HepG2 (cell line): ENCODE data around the gene PRSS48. TPM values are rescaled to one million over a fixed set of nuclear protein-coding genes. Genes with fewer than 3 reads are reported as not detected.
A peak's percentile ranks its signal among the peaks of the same experiment; 100 is the strongest.

Source experiments
- CBX5 ChIP-seq: sonication (generic); formaldehyde crosslinking; IDR thresholded peaks from 2 replicates; pipeline ENCODE4 v1.4.0; 2020; ENCODE audit warnings: missing genetic modification reagents, borderline replicate concordance
- FOXK2 ChIP-seq: fragments of 450-650 bp; IDR thresholded peaks from 2 replicates; pipeline ENCODE4 v1.6.1; 2016
- HMG20A ChIP-seq: IDR thresholded peaks from 2 replicates; pipeline ENCODE4 v1.6.1; 2016; ENCODE audit warnings: borderline replicate concordance
- HNRNPUL1 ChIP-seq: fragments of 200-400 bp; formaldehyde crosslinking; IDR thresholded peaks from 2 replicates; pipeline ENCODE4 v1.6.1; 2017; ENCODE audit warnings: low read depth, mild to moderate bottlenecking, low read length, moderate library complexity
- KDM1A ChIP-seq: IDR thresholded peaks from 2 replicates; pipeline ENCODE4 v1.6.1; 2016; ENCODE audit warnings: missing compliant biosample characterization
- KLF13 ChIP-seq: sonication (generic); formaldehyde crosslinking; IDR thresholded peaks from 2 replicates; pipeline ENCODE4 v1.4.0; 2020; ENCODE audit warnings: mild to moderate bottlenecking, missing genetic modification reagents
- MAF1 ChIP-seq: sonication (generic); formaldehyde crosslinking; IDR thresholded peaks from 2 replicates; pipeline ENCODE4 v1.5.0; 2020; ENCODE audit warnings: missing genetic modification reagents, borderline replicate concordance
- MED1 ChIP-seq: sonication (generic); formaldehyde crosslinking; IDR thresholded peaks from 2 replicates; pipeline ENCODE4 v1.4.0; 2020; ENCODE audit warnings: missing genetic modification reagents
- MEF2D ChIP-seq: sonication (generic); formaldehyde crosslinking; IDR thresholded peaks from 2 replicates; pipeline ENCODE4 v1.5.1; 2020; ENCODE audit warnings: mild to moderate bottlenecking, missing genetic modification reagents
- NPAS2 ChIP-seq: sonication (generic); formaldehyde crosslinking; IDR thresholded peaks from 2 replicates; pipeline ENCODE4 v1.8.0; 2022; ENCODE audit warnings: mild to moderate bottlenecking, missing genetic modification reagents, borderline replicate concordance
- PHF20 ChIP-seq: sonication (generic); formaldehyde crosslinking; IDR thresholded peaks from 2 replicates; pipeline ENCODE4 v1.5.0; 2020; ENCODE audit warnings: mild to moderate bottlenecking, missing genetic modification reagents
- PTBP1 ChIP-seq: fragments of 200-400 bp; formaldehyde crosslinking; IDR thresholded peaks from 2 replicates; pipeline ENCODE4 v1.6.1; 2018; ENCODE audit warnings: low read length, low read depth; ENCODE audit not compliant: poor library complexity, severe bottlenecking
- SIN3A ChIP-seq: IDR thresholded peaks from 2 replicates; pipeline ENCODE4 v1.6.1; 2011; ENCODE audit warnings: low read depth, mild to moderate bottlenecking, control low read depth, low read length, borderline replicate concordance
- SSRP1 ChIP-seq: IDR thresholded peaks from 2 replicates; pipeline ENCODE4 v1.6.1; 2016; ENCODE audit warnings: control low read depth
- TBX2 ChIP-seq: sonication (generic); formaldehyde crosslinking; IDR thresholded peaks from 2 replicates; pipeline ENCODE4 v1.5.0; 2020; ENCODE audit warnings: missing genetic modification reagents, mild to moderate bottlenecking, borderline replicate concordance
- ZNF234 ChIP-seq: sonication (generic); formaldehyde crosslinking; conservative IDR thresholded peaks from 2 replicates; pipeline ENCODE4 v1.5.1; 2020; ENCODE audit warnings: mild to moderate bottlenecking, missing genetic modification reagents
- ZNF703 ChIP-seq: sonication (generic); formaldehyde crosslinking; IDR thresholded peaks from 2 replicates; pipeline ENCODE4 v1.5.1; 2020; ENCODE audit warnings: missing genetic modification reagents, mild to moderate bottlenecking, moderate library complexity, borderline replicate concordance
- polyA plus RNA-seq, 8 experiments: library from polyadenylated mRNA; depleted of rRNA in 3 of 8; stranded (reverse) in 7 of 8; unstranded in 1 of 8; fragments of >200 nt; fragmentation: Illumina TruSeq in 4 of 8; extraction: Trizol in 4 of 8; gene quantifications; 2 replicates each; pipeline versions ENCODE4 v1.2.1 to v1.2.3, GENCODE V29; 2011 to 2016; ENCODE audit warnings: low read depth in 4 of 8, missing spikeins in 1 of 8, mixed read lengths in 1 of 8; ENCODE audit not compliant: insufficient read depth in 1 of 8
- total RNA-seq, 5 experiments: library from RNA; depleted of rRNA; stranded (reverse); fragments of >200 nt; fragmentation: Illumina TruSeq; extraction: Trizol; gene quantifications; 2 replicates each; pipeline ENCODE4 v1.2.3, GENCODE V29; 2016; ENCODE audit warnings: low read depth in 1 of 5
- TF ChIP-seq, protein P1 (sequence below): IDR thresholded peaks from 2 replicates; pipeline ENCODE4 v1.6.1; 2016; ENCODE audit warnings: mild to moderate bottlenecking, missing biosample characterization, missing genetic modification reagents
- TF ChIP-seq, protein P2 (sequence below): sonication (generic); formaldehyde crosslinking; IDR thresholded peaks from 2 replicates; pipeline ENCODE4 v1.8.1; 2022; ENCODE audit warnings: low read depth, mild to moderate bottlenecking, missing genetic modification reagents
- TF ChIP-seq, protein P3 (sequence below): sonication (generic); formaldehyde crosslinking; IDR thresholded peaks from 2 replicates; pipeline ENCODE4 v1.4.0; 2020; ENCODE audit warnings: low read depth, mild to moderate bottlenecking, missing genetic modification reagents
- TF ChIP-seq, protein P4 (sequence below): sonication (generic); formaldehyde crosslinking; conservative IDR thresholded peaks from 2 replicates; pipeline ENCODE4 v1.4.0; 2020; ENCODE audit warnings: missing genetic modification reagents
- TF ChIP-seq, protein P5 (sequence below): sonication (generic); formaldehyde crosslinking; IDR thresholded peaks from 2 replicates; pipeline ENCODE4 v1.4.0; 2020; ENCODE audit warnings: missing genetic modification reagents

Gene PRSS48
- total and polyA plus RNA-seq, 2 of the 13 experiments (the other 11 are each of a cell fraction or from before 2014, with no cell fraction given) = not detected

DNA sequence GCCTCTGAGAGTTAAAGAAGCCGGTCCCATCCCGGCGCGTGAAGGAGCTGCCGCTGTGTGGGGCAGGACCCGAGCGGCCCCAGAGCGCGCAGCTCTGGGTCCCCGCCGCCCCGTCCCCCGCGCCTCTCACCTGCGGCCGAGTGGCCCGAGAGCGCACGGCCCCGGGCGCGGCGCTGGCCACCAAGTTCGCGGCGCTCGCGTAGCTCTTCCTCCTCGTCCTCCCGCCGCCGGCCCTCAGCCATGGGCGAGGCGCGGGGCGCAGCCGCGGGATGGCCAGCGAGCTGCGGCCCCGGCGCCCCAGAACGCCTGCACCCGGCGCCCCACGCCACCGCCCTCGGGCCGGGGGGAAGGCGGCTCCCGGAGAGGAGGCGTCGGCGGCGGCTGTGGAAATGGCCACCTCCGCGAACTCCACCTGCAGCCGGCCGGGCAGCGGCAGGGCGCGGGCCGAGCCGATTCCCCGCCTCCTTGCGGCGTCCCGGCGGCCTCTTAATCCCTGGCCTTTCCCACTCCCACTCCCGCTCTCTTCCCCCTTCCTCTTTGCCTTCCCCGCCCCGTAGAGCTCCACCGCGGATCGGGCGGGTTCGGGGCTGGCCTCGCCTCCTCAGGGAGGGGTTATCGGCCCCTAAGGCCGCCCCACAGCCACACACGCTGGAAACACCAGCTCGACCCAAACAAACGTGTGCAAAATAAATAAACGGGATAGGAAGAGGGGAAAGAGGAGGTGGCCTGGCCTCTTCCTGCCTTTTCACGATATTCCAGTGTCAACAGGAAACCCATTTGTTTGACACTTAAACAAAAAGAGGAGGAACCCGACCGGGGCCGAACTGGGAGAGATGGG lies 48.4 kb downstream of the PRSS48 start, which contains the start of gene SH3D19 (continued):
- TF ChIP-seq, protein P1, sequence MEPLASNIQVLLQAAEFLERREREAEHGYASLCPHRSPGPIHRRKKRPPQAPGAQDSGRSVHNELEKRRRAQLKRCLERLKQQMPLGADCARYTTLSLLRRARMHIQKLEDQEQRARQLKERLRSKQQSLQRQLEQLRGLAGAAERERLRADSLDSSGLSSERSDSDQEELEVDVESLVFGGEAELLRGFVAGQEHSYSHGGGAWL (CRISPR knock-in tag) = peak; percentile 44; the same call in 1 of the 2 replicates
- no peak for TF ChIP-seq PTBP1
- TF ChIP-seq ZNF234 = 0 out of 2 replicates have a peak, but pooled peaks have one; percentile 43
- peak; percentile 59; the same call in 1 of the 2 replicates for TF ChIP-seq SIN3A
- no peak for TF ChIP-seq KLF13 (CRISPR knock-in tag)
- TF ChIP-seq ZNF703 = 0 out of 2 replicates have a peak, but pooled peaks have one; percentile 91
- TF ChIP-seq, protein P2, sequence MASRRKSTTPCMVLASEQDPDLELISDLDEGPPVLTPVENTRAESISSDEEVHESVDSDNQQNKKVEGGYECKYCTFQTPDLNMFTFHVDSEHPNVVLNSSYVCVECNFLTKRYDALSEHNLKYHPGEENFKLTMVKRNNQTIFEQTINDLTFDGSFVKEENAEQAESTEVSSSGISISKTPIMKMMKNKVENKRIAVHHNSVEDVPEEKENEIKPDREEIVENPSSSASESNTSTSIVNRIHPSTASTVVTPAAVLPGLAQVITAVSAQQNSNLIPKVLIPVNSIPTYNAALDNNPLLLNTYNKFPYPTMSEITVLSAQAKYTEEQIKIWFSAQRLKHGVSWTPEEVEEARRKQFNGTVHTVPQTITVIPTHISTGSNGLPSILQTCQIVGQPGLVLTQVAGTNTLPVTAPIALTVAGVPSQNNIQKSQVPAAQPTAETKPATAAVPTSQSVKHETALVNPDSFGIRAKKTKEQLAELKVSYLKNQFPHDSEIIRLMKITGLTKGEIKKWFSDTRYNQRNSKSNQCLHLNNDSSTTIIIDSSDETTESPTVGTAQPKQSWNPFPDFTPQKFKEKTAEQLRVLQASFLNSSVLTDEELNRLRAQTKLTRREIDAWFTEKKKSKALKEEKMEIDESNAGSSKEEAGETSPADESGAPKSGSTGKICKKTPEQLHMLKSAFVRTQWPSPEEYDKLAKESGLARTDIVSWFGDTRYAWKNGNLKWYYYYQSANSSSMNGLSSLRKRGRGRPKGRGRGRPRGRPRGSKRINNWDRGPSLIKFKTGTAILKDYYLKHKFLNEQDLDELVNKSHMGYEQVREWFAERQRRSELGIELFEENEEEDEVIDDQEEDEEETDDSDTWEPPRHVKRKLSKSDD (CRISPR knock-in tag) = peak; percentile 10; the same call in 1 of the 2 replicates
- peak; percentile 29; the same call in 1 of the 2 replicates for TF ChIP-seq PHF20 (CRISPR knock-in tag)
- 0 out of 2 replicates have a peak, but pooled peaks have one; percentile 74 for TF ChIP-seq SSRP1 (CRISPR knock-in tag)
- peak; percentile 82; the same call in 1 of the 2 replicates for TF ChIP-seq HMG20A
- TF ChIP-seq, protein P3, sequence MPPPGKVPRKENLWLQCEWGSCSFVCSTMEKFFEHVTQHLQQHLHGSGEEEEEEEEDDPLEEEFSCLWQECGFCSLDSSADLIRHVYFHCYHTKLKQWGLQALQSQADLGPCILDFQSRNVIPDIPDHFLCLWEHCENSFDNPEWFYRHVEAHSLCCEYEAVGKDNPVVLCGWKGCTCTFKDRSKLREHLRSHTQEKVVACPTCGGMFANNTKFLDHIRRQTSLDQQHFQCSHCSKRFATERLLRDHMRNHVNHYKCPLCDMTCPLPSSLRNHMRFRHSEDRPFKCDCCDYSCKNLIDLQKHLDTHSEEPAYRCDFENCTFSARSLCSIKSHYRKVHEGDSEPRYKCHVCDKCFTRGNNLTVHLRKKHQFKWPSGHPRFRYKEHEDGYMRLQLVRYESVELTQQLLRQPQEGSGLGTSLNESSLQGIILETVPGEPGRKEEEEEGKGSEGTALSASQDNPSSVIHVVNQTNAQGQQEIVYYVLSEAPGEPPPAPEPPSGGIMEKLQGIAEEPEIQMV (CRISPR knock-in tag) = no peak
- peak; percentile 78; the same call in 1 of the 2 replicates for TF ChIP-seq CBX5 (CRISPR knock-in tag)
- TF ChIP-seq FOXK2 = peak; percentile 91
- TF ChIP-seq, protein P4, sequence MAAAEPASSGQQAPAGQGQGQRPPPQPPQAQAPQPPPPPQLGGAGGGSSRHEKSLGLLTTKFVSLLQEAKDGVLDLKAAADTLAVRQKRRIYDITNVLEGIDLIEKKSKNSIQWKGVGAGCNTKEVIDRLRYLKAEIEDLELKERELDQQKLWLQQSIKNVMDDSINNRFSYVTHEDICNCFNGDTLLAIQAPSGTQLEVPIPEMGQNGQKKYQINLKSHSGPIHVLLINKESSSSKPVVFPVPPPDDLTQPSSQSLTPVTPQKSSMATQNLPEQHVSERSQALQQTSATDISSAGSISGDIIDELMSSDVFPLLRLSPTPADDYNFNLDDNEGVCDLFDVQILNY (CRISPR knock-in tag) = peak; percentile 43; the same call in 1 of the 2 replicates
- peak; percentile 97 for TF ChIP-seq TBX2 (CRISPR knock-in tag)
- peak; percentile 91 for TF ChIP-seq MEF2D (CRISPR knock-in tag)
- TF ChIP-seq, protein P5, sequence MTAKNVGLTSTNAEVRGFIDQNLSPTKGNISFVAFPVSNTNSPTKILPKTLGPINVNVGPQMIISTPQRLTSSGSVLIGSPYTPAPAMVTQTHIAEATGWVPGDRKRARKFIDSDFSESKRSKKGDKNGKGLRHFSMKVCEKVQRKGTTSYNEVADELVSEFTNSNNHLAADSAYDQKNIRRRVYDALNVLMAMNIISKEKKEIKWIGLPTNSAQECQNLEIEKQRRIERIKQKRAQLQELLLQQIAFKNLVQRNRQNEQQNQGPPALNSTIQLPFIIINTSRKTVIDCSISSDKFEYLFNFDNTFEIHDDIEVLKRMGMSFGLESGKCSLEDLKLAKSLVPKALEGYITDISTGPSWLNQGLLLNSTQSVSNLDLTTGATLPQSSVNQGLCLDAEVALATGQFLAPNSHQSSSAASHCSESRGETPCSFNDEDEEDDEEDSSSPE (CRISPR knock-in tag) = peak; percentile 79; the same call in 1 of the 2 replicates
- 0 out of 2 replicates have a peak, but pooled peaks have one; percentile 54 for TF ChIP-seq MAF1 (CRISPR knock-in tag)
- TF ChIP-seq HNRNPUL1 = no peak
- TF ChIP-seq NPAS2 (CRISPR knock-in tag) = no peak
- peak; percentile 44; the same call in 1 of the 2 replicates for TF ChIP-seq KDM1A (CRISPR knock-in tag)
- TF ChIP-seq MED1 (CRISPR knock-in tag) = peak; percentile 99
